ENCODE measurements around the gene NAV1.
"Not testable (repeated sequence)": the region's sequence is repeated elsewhere in the genome, so short reads cannot be mapped to it uniquely, and the experiment has no call there.

The NAV1 gene

DNA sequence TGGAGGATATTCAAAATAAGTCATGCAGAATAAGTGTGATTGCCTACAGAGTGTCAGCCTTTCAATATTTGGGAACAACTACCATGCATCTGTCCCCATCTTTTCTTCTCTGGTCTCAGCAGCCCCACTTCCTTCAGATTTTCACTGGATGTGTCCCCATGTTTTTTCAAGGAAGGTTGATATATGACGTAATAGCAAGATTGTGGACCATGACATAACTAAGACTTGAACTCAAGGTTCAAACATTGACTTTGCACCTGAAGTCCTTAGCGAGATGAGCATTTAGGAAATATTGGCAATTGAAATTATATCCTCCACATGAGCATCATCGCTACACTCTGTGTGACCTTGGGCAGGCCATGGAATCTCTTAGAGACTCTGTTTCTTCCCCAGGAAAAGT, 5.8 kb downstream of the NAV1 start:
- DNase-seq, result no peak

DNA sequence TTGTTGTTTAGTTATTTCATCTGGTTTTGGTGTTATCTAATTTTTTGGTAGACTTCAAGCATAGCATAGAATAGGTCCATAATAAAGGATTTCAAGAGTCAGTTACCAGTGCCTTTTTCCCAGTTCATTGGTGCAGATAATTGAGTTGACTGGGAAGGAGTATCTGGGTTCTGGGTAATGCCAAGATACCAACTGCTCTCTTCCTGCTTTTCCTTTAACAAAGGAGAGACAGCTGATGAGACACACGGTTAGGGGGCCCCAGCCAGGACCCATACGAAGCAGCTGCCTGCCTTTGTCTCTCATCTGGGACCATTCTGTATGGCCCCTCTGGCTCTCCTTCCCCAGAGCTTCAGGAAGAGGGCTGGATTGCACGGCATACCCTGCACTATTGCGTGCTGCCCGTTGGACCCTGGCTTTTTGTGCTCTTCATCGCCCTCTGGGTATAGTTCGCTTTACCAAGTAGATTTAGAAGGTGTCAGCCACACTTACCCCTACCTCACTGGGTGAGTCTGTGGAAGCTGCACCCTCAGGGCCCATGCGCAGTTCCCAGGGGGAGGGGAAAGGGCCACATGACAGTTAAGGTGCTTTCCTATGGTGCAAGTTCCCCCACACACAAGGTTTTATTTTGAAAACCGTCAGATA, 7.0 kb downstream of the NAV1 start:
- no peak for DNase-seq

DNA sequence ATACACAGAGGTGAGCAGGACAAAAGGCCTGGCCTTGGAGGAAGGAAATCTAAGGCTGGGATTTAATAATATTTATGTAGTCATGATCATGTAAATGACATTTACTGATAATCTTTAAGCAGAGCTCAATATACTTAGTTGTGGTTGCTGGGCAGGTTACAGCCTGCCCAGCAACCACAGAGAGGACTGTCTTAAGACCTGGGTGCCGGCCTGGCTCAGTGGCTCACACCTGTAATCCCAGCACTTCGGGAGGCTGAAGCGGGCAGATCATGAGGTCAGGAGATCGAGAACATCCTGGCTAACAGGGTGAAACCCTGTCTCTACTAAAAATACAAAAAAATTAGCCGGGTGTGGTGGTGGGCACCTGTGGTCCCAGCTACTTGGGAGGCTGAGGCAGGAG, 10.6 kb downstream of the NAV1 start:
- DNase-seq, result not testable (repeated sequence)

DNA sequence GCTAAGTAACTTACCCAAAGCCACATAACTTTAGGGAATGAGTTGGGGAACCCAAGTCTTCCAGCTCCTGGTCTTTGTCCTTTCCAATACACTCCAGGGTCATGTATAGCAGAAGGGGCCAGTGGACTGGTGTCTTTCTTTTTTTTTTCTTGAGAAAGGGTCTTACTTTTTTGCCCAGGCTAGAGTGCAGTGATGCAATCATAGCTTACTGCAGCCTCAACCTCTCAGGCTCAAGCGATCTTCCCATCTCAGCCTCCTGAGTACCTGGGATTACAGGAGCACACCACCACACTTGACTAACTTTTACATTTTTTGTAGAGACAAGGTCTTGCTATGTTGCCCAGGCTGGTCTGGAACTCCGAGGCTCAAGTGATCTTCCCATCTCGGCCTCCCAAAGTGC, 12.2 kb downstream of the NAV1 start:
- no peak for DNase-seq

DNA sequence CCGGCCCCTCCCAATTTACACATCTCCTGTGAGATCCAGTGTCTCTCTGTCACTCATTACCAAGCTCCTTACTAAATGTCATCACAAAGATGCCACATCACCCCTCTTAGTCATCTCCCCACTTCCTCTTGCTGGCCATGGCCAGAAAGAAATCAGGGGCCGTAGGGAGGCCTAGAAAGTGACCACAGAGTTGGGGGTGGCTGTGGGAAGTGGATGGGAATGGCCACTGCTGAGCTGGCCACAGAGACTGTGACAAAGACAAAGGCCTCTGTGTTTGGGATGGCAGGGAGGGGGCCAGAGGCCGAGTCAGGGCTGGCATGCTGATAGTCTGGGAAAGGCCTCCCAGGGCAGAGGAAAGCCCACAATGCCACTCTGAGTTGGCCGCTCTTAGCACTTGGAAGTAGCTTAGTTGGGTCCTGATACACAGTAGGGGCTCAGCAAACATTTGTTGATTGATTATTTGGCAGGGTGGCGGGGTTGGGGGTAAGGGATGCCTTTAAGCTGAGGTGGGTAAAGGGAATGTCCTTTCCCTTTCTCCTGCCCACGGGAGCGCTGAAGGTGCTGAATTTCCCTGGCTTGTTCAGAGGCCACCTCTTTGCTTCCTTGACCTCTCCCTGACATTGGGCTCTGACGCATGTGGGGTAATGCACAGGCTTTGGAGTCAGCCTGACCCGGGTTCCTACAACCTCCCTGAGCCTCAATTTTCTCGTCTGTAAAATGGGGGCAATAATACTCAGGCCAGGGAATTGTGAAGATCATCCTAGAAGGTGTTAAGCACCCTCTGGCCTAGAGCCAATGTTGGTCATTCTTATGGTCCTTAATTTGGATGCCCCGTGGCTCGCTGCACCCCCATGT, 13.2 kb downstream of the NAV1 start:
- DNase-seq, result peak; percentile 82

DNA sequence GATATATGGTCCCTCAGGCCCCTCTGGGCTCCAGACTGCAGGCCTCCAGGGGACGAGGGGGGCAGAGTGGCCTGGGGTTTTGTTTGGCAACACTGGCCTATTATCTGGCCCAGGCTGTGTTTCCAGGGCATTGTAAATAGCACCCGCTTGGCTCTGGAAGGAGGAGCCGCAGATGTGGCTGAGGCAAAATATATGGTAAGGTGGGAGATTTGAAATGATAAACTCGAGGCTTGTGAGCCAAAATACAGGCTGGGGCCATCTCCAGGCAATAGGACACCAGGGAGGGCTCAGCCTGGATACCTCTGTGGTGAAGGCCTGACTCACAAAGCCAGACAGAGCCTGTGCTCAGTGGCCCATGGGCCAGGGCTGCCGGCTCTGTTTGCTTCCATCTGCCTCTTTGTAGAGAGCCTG, 14.0 kb downstream of the NAV1 start:
- DNase-seq, result peak; percentile 84

DNA sequence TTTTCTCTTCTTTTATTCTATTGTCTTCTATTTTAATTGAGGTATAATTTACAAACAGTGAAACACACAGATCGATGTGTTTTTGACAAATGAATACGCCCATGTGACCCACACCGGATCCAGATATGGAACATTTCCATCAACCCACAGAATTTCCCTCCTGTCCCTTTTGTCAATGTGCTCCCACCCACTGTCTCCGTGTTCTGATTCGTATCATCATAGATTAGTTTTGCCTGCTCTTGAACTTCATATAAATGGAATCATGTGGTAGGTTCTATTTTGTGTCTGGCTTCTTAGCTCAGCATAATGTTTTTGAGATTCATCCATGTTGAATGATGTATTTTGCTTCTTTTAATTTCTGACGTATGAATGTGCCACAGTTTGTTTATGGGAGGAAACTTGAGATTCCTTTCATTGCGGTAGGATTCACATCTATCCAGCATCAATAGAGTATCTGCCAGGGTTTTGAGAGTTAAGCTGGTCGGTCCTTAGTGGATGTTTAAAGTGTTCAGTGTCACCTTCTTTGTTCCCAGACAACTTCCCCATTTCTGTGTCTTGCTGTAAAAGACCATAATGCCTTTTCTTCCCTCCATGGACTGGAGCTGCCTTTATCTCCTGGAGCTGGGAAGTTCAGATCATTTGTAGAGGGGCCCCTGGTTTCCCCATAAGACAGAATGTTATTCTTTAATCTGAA, 14.7 kb downstream of the NAV1 start:
- DNase-seq, result no peak

DNA sequence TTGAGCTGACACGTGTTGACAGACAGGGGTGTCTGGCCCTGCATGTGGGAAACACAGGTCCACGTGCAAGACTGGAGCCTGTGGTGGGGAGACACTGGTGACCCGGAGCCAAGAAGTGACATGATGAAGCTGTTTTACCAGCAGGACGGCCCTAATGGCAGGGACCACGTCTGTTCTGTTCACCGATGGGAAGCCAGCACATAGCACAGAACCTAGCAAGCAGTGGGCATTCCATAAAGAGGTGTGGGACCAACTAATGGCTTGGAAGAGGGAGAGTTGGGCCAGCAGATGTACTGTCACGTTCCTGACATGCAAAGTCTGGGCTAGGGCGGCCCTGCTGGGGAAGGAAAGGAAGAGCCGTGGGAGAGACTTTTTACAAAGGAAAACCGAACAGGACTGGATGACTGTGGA, 15.3 kb downstream of the NAV1 start:
- DNase-seq, result no peak

DNA sequence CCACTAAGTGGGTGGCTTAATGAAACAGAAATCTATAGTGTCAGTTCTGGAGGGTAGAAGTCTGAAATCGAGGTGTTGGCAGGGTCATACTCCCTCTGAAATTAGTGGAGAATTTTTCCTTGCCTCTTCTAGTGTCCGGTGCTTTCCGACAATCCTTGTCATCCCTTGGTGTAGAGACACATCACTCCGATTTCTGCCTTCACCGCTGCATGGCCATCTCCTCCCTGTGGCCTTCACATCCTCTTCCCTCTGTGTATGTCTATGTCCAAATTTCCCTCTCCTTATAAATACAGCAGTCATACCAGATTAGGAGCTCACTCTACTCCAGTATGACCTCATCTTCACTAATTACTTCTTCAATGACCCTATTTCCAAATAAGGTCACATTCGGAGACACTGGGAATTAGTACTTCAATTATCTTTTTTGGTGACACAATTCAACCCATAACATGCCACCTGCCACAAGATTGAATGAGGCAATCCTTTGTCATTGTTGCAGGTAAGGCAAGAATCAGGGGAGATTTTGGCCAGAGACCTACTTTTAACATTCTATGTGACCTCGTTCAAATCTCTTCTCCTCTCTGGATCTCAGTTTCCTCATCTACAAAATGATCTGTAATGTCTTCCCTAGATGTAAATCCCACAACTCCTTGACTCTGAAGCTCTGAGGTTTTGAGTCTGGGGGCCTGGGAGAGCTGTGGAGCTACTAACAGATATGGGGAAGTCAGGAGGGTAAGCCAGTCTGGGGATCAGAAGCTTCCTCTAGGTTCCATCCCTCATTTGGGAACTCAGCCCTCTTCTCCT, 16.1 kb downstream of the NAV1 start:
- no peak for DNase-seq

DNA sequence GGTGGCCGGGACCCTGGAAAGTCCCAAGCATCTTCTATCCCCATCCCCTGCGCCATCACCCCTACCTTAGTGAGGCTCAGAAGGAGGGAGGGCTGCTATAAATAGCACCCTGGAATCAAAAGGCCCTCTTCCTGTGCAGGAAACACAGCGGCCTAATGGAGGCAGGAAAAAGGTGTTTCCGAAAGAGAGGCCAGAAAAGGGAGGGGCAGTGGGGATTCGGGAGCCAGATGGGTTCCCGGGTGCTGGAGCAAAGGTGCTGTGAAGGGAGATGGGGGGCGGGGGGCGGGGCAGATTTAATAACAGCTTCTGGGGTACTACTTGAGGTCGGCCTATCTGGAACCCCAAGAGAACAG, 16.6 kb downstream of the NAV1 start:
- DNase-seq, result no peak

DNA sequence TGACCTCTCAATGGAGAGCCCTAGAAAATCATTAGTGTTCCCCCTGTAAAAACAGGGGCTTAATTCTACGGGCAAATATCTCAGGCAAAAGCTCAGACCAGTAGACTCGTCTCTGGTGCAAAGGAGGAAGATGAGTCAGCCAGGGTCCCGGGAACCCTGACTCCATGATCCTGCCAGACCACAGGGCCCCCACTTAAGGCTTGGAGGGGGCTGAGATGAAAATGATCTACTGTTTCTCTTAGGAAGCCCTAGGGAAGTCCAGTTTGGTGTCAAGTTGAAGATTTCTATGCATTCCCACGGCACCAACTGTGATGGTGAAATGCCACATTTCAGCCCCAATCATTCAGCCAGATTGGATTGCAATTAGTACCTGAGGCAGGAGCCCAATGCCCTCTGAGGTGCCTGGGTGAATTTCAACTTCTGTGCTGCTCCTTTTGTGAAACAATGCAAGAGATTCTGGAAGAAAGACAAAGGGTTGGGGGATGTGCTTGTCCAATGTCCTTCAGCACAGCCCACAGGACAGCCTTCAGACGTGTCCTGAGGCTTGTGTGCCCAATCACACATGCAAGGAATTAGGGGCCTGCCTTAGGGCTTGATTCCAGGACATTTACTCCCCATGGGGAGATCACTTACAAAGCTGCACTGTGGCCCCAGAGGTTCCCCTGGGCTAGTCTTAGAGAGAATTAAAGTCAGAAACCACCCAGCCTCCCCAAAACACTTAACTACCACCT, 18.1 kb downstream of the NAV1 start:
- DNase-seq, result no peak

DNA sequence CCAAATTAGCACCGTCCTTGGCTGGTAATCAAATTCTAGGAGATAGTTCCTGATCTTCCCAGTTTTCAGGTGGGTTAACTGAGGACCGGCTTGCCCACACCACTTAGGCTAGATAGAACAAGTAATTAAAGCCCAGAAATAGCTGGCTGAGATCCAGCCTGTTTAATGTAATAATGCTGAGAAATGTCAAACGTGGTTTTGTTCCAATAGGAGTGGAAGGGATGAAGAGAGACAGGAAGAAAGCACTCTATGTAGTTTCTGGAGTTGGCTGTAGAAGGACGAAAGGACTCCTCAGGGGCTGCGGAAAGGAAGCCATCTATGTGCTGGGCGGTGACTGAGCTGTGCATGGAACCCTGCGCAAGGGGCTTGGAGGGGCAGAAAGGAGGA, 18.6 kb downstream of the NAV1 start:
- DNase-seq, result peak; percentile 64

DNA sequence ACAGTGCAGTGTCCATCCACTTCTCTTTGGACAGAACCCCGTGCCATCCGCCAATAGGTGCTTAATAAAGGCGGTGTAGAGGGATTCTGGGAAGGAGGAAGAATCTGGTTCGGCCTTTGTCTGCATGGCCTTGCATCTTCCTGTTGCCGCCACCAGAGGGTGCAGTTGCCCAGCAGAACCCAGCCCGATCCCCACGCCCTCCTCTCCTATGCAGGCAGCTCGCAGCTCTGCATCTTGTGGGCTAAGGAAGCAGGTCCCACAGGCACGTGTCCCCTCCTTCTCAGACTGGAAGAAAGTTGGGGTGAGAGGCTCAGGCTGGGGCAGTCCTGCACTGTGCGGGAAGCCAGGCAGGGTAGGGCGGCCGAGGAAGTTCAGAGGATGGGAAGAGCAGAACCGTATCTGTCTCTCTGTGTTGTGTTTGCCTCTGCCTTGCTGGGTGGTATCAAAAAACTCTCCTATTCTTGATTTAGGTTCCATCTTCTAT, 20.8 kb downstream of the NAV1 start:
- peak; percentile 85 for DNase-seq

DNA sequence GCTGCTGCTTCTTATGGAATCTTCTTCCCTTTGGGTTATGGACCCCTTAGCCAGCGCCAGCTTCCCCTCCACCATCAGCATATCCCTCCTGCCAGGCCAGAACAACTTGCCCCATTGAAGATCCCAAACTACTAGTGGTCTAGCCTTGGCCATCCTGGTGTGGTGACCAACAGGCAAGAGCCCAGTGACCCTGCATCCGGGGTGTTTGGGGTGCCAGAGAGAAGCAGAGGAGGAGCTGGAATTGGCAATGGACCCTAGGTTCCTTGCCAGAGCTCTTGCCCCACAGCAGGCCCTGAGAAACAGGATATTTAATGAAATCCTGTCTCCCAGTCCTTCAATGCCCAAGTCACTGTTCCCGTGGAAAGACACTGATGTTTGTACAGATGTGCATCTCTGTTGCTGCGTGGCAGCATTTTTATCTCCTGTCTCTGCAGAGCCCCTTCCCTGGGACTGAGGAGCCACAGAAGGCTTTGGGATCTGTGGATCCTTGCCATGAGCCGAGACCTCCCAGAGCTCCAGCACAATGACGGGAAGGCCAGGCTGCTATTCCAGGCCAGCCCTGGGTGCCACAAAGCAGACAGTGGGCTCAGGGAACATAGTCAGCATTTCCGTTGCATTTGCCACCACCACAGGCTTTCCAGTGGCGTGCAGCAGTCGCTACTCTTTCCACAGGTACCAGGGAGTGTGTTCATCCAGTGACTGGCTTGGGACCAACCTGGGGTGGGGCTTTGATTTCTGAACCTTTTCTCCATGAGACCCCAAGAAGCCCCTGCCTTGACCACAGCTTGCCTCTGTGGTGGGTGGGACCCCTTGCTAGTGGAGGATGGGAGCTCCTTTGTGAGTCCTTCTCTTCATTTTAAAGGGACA, 21.6 kb downstream of the NAV1 start:
- DNase-seq, result no peak

DNA sequence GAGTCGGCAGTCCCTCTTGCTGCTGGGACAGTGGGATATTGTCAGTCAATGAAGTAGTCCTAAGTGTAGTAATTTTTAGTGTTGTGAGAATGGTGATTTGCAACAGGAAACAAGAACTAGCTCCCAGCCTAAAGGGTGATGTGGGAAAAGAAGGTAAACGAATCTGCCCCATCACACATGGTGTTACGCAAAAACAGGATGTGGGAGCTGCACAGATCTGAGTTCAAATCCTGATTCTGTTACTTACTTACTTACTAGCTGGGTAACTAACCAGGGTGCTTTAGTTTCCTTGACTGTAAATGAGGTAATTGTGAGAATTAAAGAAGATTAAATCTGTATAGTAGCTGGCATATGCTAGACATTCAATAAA, 22.3 kb downstream of the NAV1 start:
- no peak for DNase-seq

DNA sequence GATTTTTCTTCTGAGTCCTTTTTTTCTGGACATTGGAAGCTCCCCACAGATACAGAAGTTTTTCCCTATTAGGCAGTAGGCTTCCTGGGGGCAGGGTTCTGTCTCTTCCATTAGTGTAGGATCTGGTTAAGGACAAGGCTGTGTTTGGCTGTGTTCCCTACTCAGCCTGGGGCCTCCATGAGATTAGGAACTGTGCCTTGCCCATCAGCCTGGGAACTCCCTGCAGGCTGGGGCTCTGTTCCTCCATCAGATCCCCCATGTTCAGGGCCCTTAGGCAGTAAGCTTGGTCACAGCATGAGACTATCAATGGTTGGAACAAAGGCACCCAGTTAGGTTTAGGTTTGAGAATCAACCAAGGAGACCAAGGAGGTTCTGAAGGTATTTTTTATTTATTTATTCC, 22.7 kb downstream of the NAV1 start:
- DNase-seq, result peak; percentile 59

DNA sequence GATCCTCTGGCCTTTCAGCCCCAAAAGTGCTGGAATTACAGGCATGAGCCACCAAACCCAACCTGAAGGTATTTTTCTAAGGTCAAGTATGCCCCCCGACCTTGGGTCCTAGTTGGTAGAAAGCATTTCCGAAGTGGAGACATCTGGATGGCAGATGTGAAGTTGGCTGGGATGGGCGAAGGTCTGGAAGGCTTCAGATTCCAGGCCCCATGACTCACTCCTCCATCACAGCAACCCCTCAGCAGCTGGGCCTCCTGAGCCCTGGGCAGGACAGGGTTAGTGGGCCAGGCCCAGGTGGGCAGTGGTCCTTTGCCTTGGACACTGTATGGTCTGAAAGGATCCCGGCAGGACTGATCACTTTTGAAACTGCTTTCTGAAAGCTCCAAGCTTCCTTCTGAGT, 23.3 kb downstream of the NAV1 start:
- peak; percentile 97 for DNase-seq

DNA sequence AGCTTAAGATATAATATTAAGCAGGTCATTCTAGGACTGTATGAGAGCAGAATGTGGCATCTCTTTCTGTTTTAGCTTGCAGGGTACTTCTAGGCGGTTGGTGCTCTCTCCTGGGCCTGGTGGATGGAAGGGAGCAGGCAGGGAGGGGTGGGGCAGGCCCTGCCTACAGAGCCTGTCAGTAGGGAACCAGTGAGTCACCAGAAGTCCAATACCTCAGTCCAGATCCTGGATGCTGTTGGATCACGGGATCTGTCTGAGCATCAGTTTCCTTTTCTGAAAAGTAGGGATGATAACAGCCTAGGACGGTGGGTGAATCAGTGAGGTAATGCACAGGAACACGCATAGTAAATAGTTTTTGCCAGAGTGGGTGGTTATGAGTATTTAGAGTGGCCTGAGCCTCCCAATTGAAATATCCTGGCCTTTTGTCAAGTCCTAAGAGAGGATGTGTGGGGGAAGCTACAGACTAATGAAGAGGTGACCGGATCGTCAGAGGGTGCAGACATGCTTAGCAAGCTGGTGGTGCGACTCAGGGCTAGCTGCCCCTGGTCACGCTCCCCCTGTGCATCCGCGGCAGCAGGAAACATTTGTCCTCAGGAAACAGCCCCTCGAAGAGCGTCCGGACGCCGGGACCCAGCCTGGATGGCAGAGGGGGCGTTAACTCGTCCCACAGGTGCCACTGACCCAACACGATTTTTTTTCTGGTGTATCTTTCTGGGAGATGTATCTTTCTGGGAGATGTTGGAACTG, 23.9 kb downstream of the NAV1 start:
- peak; percentile 95 for DNase-seq

DNA sequence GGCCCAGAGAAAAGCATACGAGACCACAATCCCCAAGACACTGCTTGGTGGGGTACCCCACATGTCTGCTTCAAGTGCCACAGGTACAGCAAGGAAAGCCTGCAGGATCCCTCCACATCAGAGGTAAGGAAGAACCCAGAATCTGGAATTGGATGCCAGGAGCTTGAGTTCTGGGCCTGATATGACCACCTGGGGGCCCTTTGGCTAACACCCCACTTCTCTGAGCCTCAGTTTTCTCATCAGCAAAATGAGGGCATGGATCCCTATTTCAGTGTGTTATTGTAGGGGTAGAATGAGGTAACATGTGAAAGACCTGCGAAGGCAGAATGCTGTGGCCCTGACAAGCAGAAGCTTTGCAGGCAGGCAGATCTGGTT, 24.5 kb downstream of the NAV1 start:
- no peak for DNase-seq

DNA sequence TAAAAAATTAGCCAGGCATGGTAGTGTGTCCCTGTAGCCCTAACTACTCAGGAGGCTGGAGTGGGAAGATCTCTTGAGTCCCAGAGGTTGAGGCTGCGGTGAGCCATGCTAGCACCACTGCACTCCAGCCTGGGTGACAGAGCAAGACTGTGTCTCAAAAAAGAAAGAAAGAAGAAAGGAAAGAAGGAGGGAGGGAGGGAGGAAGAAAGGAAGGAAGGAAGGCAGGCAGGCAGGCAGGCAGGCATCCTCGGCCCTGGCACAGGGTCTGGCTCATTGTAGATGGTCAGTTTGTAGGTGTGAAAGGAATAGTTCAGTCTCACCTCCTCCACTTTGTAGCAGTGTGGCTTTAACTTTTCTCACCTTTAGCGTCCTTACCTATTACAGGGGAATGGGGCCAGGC, 25.0 kb downstream of the NAV1 start:
- DNase-seq, result no peak
